Mesenchymal stem cell (in vitro differentiated cells and primary cell): ENCODE data around the gene ZNRD2.

Experiments
- DNase-seq: peaks from one replicate; pipeline ENCODE4 v3.0.0-alpha.2; 2013
- H2AFZ ChIP-seq: one replicate; pipeline ENCODE4 v1.6.1; 2013; ENCODE audit warnings: low read depth, mild to moderate bottlenecking, control low read depth, inconsistent platforms, low read length, moderate library complexity
- H2AK5ac ChIP-seq: 2 replicates; pipeline ENCODE4 v1.6.1; 2013; ENCODE audit warnings: low read length, moderate library complexity, mild to moderate bottlenecking, inconsistent platforms; ENCODE audit not compliant: severe bottlenecking
- H2BK120ac ChIP-seq: one replicate; pipeline ENCODE4 v1.6.1; 2013; ENCODE audit warnings: low read depth, mild to moderate bottlenecking, inconsistent platforms, low read length, moderate library complexity
- H2BK12ac ChIP-seq, 2 experiments: one replicate each; pipeline ENCODE4 v1.6.1; 2013; ENCODE audit warnings: inconsistent platforms in 2 of 2, low read length in 2 of 2, mild to moderate bottlenecking in 2 of 2, moderate library complexity in 2 of 2, control low read depth in 1 of 2
- H2BK15ac ChIP-seq: one replicate; pipeline ENCODE4 v1.6.1; 2013; ENCODE audit warnings: mild to moderate bottlenecking, low read depth, inconsistent platforms; ENCODE audit not compliant: poor library complexity, severe bottlenecking
- H2BK5ac ChIP-seq: 2 replicates; pipeline ENCODE4 v1.6.1; 2013; ENCODE audit warnings: low read depth, mild to moderate bottlenecking, low read length, control low read depth, inconsistent platforms; ENCODE audit not compliant: poor library complexity, severe bottlenecking
- H3K14ac ChIP-seq, 2 experiments: one replicate each; pipeline ENCODE4 v1.6.1; 2013; ENCODE audit warnings: inconsistent platforms in 2 of 2, low read length in 2 of 2, control low read depth in 1 of 2, mild to moderate bottlenecking in 1 of 2, moderate library complexity in 1 of 2
- H3K18ac ChIP-seq, 2 experiments: one replicate each; pipeline ENCODE4 v1.6.1; 2013; ENCODE audit warnings: inconsistent platforms in 2 of 2, low read length in 2 of 2, control low read depth in 1 of 2, low read depth in 1 of 2, mild to moderate bottlenecking in 1 of 2
- H3K23ac ChIP-seq, 2 experiments: one replicate each; pipeline ENCODE4 v1.6.1; 2013; ENCODE audit warnings: inconsistent platforms in 2 of 2, low read length in 2 of 2, mild to moderate bottlenecking in 2 of 2, moderate library complexity in 2 of 2, control low read depth in 1 of 2
- H3K27ac ChIP-seq: 2 replicates; pipeline ENCODE4 v1.5.1; 2013; ENCODE audit warnings: mild to moderate bottlenecking, moderate library complexity, low read length, control low read depth, inconsistent platforms; ENCODE audit not compliant: poor library complexity, severe bottlenecking
- H3K27me3 ChIP-seq, 2 experiments: 2 replicates each; pipeline versions ENCODE4 v1.6.1 to v1.7.0; 2013; ENCODE audit warnings: low read length in 2 of 2, mild to moderate bottlenecking in 2 of 2, moderate library complexity in 2 of 2, control low read depth in 1 of 2, inconsistent platforms in 1 of 2; ENCODE audit not compliant: control insufficient read depth in 1 of 2, insufficient read depth in 1 of 2
- H3K36me3 ChIP-seq, 2 experiments: 2 replicates each; pipeline versions ENCODE4 v1.6.1 to v1.7.0; 2013; ENCODE audit warnings: low read length in 2 of 2, control low read depth in 1 of 2, inconsistent platforms in 1 of 2, low read depth in 1 of 2, mild to moderate bottlenecking in 1 of 2; ENCODE audit not compliant: insufficient read depth in 2 of 2, control insufficient read depth in 1 of 2
- H3K4ac ChIP-seq, 2 experiments: one replicate each; pipeline ENCODE4 v1.6.1; 2013; ENCODE audit warnings: inconsistent platforms in 2 of 2, low read length in 2 of 2, mild to moderate bottlenecking in 2 of 2, moderate library complexity in 2 of 2, control low read depth in 1 of 2, low read depth in 1 of 2
- H3K4me1 ChIP-seq: 2 replicates; pipeline ENCODE4 v1.6.1; 2013; ENCODE audit warnings: low read depth, low read length, control low read depth; ENCODE audit not compliant: control insufficient read depth, insufficient read depth
- H3K4me2 ChIP-seq: 2 replicates; pipeline ENCODE4 v1.6.1; 2013; ENCODE audit warnings: low read length, mild to moderate bottlenecking, inconsistent platforms; ENCODE audit not compliant: poor library complexity, severe bottlenecking
- H3K4me3 ChIP-seq, 2 experiments: 2 replicates each; pipeline versions ENCODE4 v1.5.1 to v1.7.0; 2013; ENCODE audit warnings: low read length in 2 of 2, mild to moderate bottlenecking in 2 of 2, control low read depth in 1 of 2, low read depth in 1 of 2; ENCODE audit not compliant: insufficient read depth in 1 of 2
- H3K79me1 ChIP-seq: replicated peaks from 2 replicates; pipeline ENCODE4 v1.6.1; 2013; ENCODE audit warnings: mild to moderate bottlenecking, control low read depth, low read length, inconsistent platforms; ENCODE audit not compliant: poor library complexity, severe bottlenecking
- H3K9ac ChIP-seq: 2 replicates; pipeline ENCODE4 v1.7.0; 2013; ENCODE audit warnings: mild to moderate bottlenecking, low read length, moderate library complexity
- H3K9me3 ChIP-seq: 2 replicates; pipeline ENCODE4 v1.7.0; 2013; ENCODE audit warnings: mild to moderate bottlenecking, low read length; ENCODE audit not compliant: control insufficient read depth
- H4K8ac ChIP-seq: one replicate; pipeline ENCODE4 v1.6.1; 2013; ENCODE audit warnings: inconsistent platforms, mild to moderate bottlenecking, low read length, moderate library complexity
- H4K91ac ChIP-seq: one replicate; pipeline ENCODE4 v1.6.1; 2013; ENCODE audit warnings: mild to moderate bottlenecking, low read length, inconsistent platforms
- WGBS: methylation state at CpG from one replicate; pipeline ENCODE4 v1.1.7; 2013; ENCODE audit warnings: mixed read lengths; 5-methylcytosine and 5-hydroxymethylcytosine counted together

Gene ZNRD2

DNA sequence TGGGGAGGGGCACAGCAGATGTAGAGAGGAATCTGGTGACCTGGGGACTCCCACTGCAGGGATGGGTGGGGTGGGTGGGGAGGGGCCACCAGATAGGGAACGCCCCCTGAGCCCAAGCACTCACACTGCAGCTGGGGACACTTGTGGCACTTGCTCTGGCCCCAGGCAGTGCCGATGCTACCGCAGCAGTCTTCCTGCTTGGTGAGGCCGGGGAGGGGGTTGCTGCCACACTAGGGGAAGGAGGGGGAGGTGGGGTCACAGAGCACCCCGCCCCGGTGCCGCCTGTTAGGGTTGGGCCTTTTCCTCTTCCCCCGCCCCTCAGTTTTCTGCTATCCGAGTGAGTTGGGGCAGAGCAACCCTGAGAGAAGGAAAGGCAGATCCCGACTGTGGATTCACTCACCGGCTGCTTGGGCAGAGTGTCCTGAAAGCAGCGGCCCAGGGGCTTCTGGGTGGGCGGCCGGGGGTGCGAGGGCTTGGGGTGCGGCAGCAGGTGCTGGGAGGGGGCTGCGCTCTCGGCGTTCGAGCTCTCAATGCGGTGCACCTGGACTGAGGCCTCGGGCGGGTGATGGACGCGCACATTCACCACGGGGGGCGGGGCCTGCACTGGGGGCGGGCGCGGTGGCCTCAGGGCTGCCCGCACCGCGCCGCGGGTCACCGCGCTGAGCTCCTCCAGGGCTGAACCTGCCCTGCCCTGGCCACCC is 16.8 kb upstream of the ZNRD2 start:
- H3K9me3 ChIP-seq, result no peaks in the 10 kb centered on the region
- H2AFZ ChIP-seq, result no peak overlapping the region
- no peak for DNase-seq
- no peak overlapping the region for H3K4ac ChIP-seq
- H2BK120ac ChIP-seq, result no peak overlapping the region
- H3K27ac ChIP-seq, result no peak overlapping the region
- no peak overlapping the region for H3K4me3 ChIP-seq
- peak overlapping the region; percentile 57 for H4K91ac ChIP-seq
- peak overlapping the region in 1 of 2 experiments; percentile 22 for H3K14ac ChIP-seq
- peaks cover 39% of the 10 kb centered on the region for H3K4me1 ChIP-seq
- peak overlapping the region in 1 of 2 experiments; percentile 22 for H2BK12ac ChIP-seq
- H3K4me2 ChIP-seq, result no peak overlapping the region
- no peak overlapping the region for H3K23ac ChIP-seq
- no peak overlapping the region for H4K8ac ChIP-seq
- no peak overlapping the region for H3K18ac ChIP-seq
- H3K9ac ChIP-seq, result no peak overlapping the region
- WGBS, result 26% methylated on average over 33 of the region's 37 CpGs
- no peaks in the 10 kb centered on the region for H3K27me3 ChIP-seq
- peaks cover 15% of the 10 kb centered on the region for H3K79me1 ChIP-seq
- H2BK15ac ChIP-seq, result no peak overlapping the region
- no peak overlapping the region for H2AK5ac ChIP-seq
- H2BK5ac ChIP-seq, result no peak overlapping the region
- H3K36me3 ChIP-seq, result peaks cover 36 to 38% of the 10 kb centered on the region in 2 experiments

DNA sequence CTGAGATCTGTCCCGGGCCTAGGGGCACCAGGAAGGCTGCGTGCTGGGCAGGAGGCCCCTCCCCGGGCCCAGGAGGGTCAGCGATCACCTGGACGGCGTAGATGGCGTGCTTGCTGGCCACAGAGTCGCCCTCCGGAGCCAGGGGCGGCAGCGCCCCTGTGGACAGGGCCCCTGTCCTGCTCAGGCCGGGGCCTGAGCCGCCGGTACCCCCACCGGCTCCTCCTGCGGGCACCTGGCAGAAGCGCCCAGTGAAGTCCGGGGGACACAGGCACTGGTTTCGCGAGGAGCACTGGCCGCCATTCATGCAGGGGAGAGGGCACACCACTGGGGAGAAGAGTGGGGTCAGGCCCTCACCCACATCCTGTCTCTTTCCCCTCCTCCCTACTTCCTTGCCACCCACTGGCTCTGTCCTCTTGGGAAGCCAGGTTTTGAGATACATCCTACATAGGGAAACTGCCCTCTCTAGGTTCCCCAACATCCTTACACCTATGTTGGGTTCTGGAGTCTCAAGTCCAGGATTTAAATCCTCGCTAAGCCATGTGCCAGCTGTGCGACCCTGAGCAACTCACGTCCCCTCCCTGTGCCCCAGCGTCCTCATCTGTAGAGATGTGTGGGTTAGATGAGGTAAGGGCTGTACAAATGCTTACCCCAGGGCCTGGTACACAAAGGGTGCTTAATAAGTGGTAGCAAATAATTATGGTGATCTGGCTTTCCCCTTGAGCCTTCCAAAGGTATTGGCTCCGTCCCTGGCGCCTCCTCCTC is 16.0 kb upstream of the ZNRD2 start:
- H3K27me3 ChIP-seq, result no peaks in the 10 kb centered on the region
- no peak overlapping the region for H2BK120ac ChIP-seq
- H2BK15ac ChIP-seq, result peak overlapping the region; percentile 29
- peak overlapping the region; percentile 21 to 23 for H3K18ac ChIP-seq
- peak overlapping the region in 1 of 2 experiments; percentile 48 for H3K4ac ChIP-seq
- no peaks in the 10 kb centered on the region for H3K9me3 ChIP-seq
- H3K14ac ChIP-seq, result peak overlapping the region in 1 of 2 experiments; percentile 22
- no peak overlapping the region for H3K27ac ChIP-seq
- H3K4me1 ChIP-seq, result peaks cover 46% of the 10 kb centered on the region
- H2AFZ ChIP-seq, result no peak overlapping the region
- 78% methylated on average over 27 of the region's 27 CpGs for WGBS
- no peak overlapping the region for H3K4me2 ChIP-seq
- peak overlapping the region; percentile 47 for H3K9ac ChIP-seq
- no peak for DNase-seq
- H3K4me3 ChIP-seq, result no peak overlapping the region
- H3K23ac ChIP-seq, result no peak overlapping the region
- H2BK12ac ChIP-seq, result peak overlapping the region; percentile 0 to 22
- peaks cover 28 to 30% of the 10 kb centered on the region in 2 experiments for H3K36me3 ChIP-seq
- H2BK5ac ChIP-seq, result no peak overlapping the region
- no peak overlapping the region for H4K8ac ChIP-seq
- peak overlapping the region; percentile 67 for H4K91ac ChIP-seq
- H3K79me1 ChIP-seq, result peaks cover 15% of the 10 kb centered on the region
- H2AK5ac ChIP-seq, result no peak overlapping the region

DNA sequence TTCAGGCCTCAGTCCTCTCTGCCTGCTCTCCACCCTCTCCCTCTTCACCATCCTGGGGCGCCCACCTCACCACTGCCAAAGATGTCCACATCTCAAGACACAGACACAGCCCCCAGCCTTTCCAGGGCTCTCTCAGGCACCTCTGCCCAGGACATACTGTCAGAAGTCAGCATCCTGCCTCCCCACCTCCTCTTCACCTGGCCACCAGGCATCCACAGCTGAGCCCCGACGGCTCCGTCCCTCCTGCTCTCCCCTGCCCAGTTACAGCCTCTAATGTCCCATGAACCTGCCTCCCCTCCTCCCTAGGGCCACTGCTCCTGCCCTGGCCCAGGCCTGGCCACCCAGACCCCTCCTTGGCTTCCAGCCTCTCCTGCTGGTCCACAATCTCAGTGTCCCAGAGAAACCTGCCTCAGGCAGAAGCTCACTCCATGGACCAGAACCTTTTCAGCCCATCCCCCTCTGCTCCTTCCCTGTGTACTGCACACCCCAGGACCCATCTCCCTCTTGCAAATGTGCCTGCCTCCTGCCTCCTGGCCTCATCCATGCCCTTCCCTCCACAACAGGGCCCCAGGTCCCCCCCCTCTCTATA is 15.3 kb upstream of the ZNRD2 start:
- no peak overlapping the region for H3K18ac ChIP-seq
- peaks cover 52% of the 10 kb centered on the region for H3K4me1 ChIP-seq
- H3K27me3 ChIP-seq, result no peaks in the 10 kb centered on the region
- H3K4me2 ChIP-seq, result no peak overlapping the region
- H2BK15ac ChIP-seq, result no peak overlapping the region
- peaks cover 15% of the 10 kb centered on the region for H3K79me1 ChIP-seq
- peak overlapping the region in 1 of 2 experiments; percentile 48 for H3K4ac ChIP-seq
- no peak overlapping the region for H3K27ac ChIP-seq
- H3K4me3 ChIP-seq, result peak overlapping the region in 1 of 2 experiments; percentile 85
- no peak overlapping the region for H3K23ac ChIP-seq
- 91% methylated on average over 4 of the region's 4 CpGs for WGBS
- no peak overlapping the region for H4K8ac ChIP-seq
- peak overlapping the region; percentile 67 for H4K91ac ChIP-seq
- H2BK120ac ChIP-seq, result no peak overlapping the region
- DNase-seq, result no peak
- peak overlapping the region; percentile 0 to 7 for H2BK12ac ChIP-seq
- H2AFZ ChIP-seq, result no peak overlapping the region
- no peak overlapping the region for H2BK5ac ChIP-seq
- H3K9me3 ChIP-seq, result no peaks in the 10 kb centered on the region
- H3K14ac ChIP-seq, result no peak overlapping the region
- H3K9ac ChIP-seq, result peak overlapping the region; percentile 47
- peaks cover 23 to 30% of the 10 kb centered on the region in 2 experiments for H3K36me3 ChIP-seq
- H2AK5ac ChIP-seq, result peak overlapping the region; percentile 2
